Adipocyte (in vitro differentiated cells): ENCODE results near the gene GRAMD1B.

Experiments
- DNase-seq: peaks from one replicate; pipeline ENCODE4 v3.0.0-alpha.2; 2015; ENCODE audit warnings: low read depth
- H3K27me3 ChIP-seq: replicated peaks from 2 replicates; pipeline ENCODE4 v1.7.0; 2013; ENCODE audit warnings: mild to moderate bottlenecking, low read length, moderate library complexity; ENCODE audit not compliant: control insufficient read depth, insufficient read depth
- H3K36me3 ChIP-seq: 2 replicates; pipeline ENCODE4 v1.7.0; 2013; ENCODE audit warnings: low read length, mild to moderate bottlenecking, moderate library complexity; ENCODE audit not compliant: control insufficient read depth, insufficient read depth, severe bottlenecking
- H3K4me1 ChIP-seq: 2 replicates; pipeline ENCODE4 v1.7.0; 2013; ENCODE audit warnings: mild to moderate bottlenecking, low read length, moderate library complexity; ENCODE audit not compliant: control insufficient read depth, insufficient read depth
- H3K4me3 ChIP-seq: 2 replicates; pipeline ENCODE4 v1.7.0; 2013; ENCODE audit warnings: mild to moderate bottlenecking, low read length, moderate library complexity
- H3K9ac ChIP-seq: 2 replicates; pipeline ENCODE4 v1.7.0; 2013; ENCODE audit warnings: mild to moderate bottlenecking, low read length, moderate library complexity
- H3K9me3 ChIP-seq: 2 replicates; pipeline ENCODE4 v1.7.0; 2013; ENCODE audit warnings: mild to moderate bottlenecking, low read length, moderate library complexity; ENCODE audit not compliant: control insufficient read depth

Gene GRAMD1B

GRCh38 chr11:123603666-123604065 lies 173.6 kb downstream of the GRAMD1B start:
- Histone ChIP-seq H3K4me3 (no peak overlapping the region), H3K4me1 (peaks cover 19% of the 10 kb centered on the region), H3K9ac (no peak overlapping the region), H3K9me3 (no peaks in the 10 kb centered on the region), H3K27me3 (no peaks in the 10 kb centered on the region), H3K36me3 (peaks cover 25% of the 10 kb centered on the region)
- DNase-seq, result no peak

GRCh38 chr11:123607781-123608180 lies 177.7 kb downstream of the GRAMD1B start:
- Histone ChIP-seq H3K9ac (no peak overlapping the region), H3K36me3 (peaks cover 48% of the 10 kb centered on the region), H3K9me3 (no peaks in the 10 kb centered on the region), H3K27me3 (no peaks in the 10 kb centered on the region), H3K4me1 (no peaks in the 10 kb centered on the region), H3K4me3 (no peak overlapping the region)
- no peak for DNase-seq

- Histone ChIP-seq H3K4me3 (no peak overlapping the region), H3K27me3 (no peaks in the 10 kb centered on the region), H3K4me1 (no peaks in the 10 kb centered on the region), H3K9ac (no peak overlapping the region), H3K9me3 (no peaks in the 10 kb centered on the region), H3K36me3 (peaks cover 51% of the 10 kb centered on the region)
- no peak for DNase-seq
These were observed 178.3 kb downstream of the GRAMD1B start for GRCh38 chr11:123608371-123608770.

- Histone ChIP-seq H3K36me3 (peaks cover 53% of the 10 kb centered on the region), H3K4me1 (no peaks in the 10 kb centered on the region), H3K9me3 (no peaks in the 10 kb centered on the region), H3K27me3 (no peaks in the 10 kb centered on the region), H3K4me3 (no peak overlapping the region), H3K9ac (no peak overlapping the region)
- no peak for DNase-seq
These were observed 178.9 kb downstream of the GRAMD1B start for GRCh38 chr11:123608945-123609344.

GRCh38 chr11:123611698-123612097 lies 181.6 kb downstream of the GRAMD1B start:
- Histone ChIP-seq H3K27me3 (no peaks in the 10 kb centered on the region), H3K9ac (no peak overlapping the region), H3K9me3 (no peaks in the 10 kb centered on the region), H3K4me3 (no peak overlapping the region), H3K36me3 (peaks cover 50% of the 10 kb centered on the region), H3K4me1 (peaks cover 6% of the 10 kb centered on the region)
- no peak for DNase-seq

- peaks cover 23% of the 10 kb centered on the region for H3K36me3 ChIP-seq
- no peak overlapping the region for H3K9ac ChIP-seq
- H3K9me3 ChIP-seq, result no peaks in the 10 kb centered on the region
- no peaks in the 10 kb centered on the region for H3K27me3 ChIP-seq
- H3K4me3 ChIP-seq, result no peak overlapping the region
- peak; percentile 10 for DNase-seq
- H3K4me1 ChIP-seq, result peaks cover 8% of the 10 kb centered on the region
These were observed 186.6 kb downstream of the GRAMD1B start for GRCh38 chr11:123616505-123617198.

- Histone ChIP-seq H3K27me3 (no peaks in the 10 kb centered on the region), H3K9ac (no peak overlapping the region), H3K36me3 (peaks cover 10% of the 10 kb centered on the region), H3K4me3 (no peak overlapping the region), H3K4me1 (peaks cover 8% of the 10 kb centered on the region), H3K9me3 (no peaks in the 10 kb centered on the region)
- DNase-seq, result no peak
These were observed 192.5 kb downstream of the GRAMD1B start for GRCh38 chr11:123622576-123622975.

- H3K36me3 ChIP-seq, result no peaks in the 10 kb centered on the region
- no peak for DNase-seq
These were observed 194.9 kb downstream of the GRAMD1B start for GRCh38 chr11:123624974-123625373.

GRCh38 chr11:123628936-123629683 lies 199.0 kb downstream of the GRAMD1B start:
- DNase-seq, result peak; percentile 18

More at GRCh38 chr11:123624974-123625373, 194.9 kb downstream of the GRAMD1B start:
- H3K9me3 ChIP-seq, result no peaks in the 10 kb centered on the region
- no peak overlapping the region for H3K4me3 ChIP-seq
- H3K4me1 ChIP-seq, result peaks cover 17% of the 10 kb centered on the region
- no peak overlapping the region for H3K9ac ChIP-seq
- no peaks in the 10 kb centered on the region for H3K27me3 ChIP-seq

GRCh38 chr11:123630126-123630608 lies 200.1 kb downstream of the GRAMD1B start:
- H3K9me3 ChIP-seq, result no peaks in the 10 kb centered on the region
- H3K4me3 ChIP-seq, result no peak overlapping the region
- no peak for DNase-seq
- peaks cover 7% of the 10 kb centered on the region for H3K27me3 ChIP-seq
- peaks cover 11% of the 10 kb centered on the region for H3K4me1 ChIP-seq
- H3K9ac ChIP-seq, result no peak overlapping the region
- no peaks in the 10 kb centered on the region for H3K36me3 ChIP-seq

More at GRCh38 chr11:123628936-123629683, 199.0 kb downstream of the GRAMD1B start:
- Histone ChIP-seq H3K9ac (no peak overlapping the region), H3K36me3 (no peaks in the 10 kb centered on the region), H3K9me3 (no peaks in the 10 kb centered on the region), H3K27me3 (peaks cover 7% of the 10 kb centered on the region), H3K4me3 (no peak overlapping the region), H3K4me1 (peaks cover 19% of the 10 kb centered on the region)

- Histone ChIP-seq H3K27me3 (peaks cover 50% of the 10 kb centered on the region), H3K36me3 (no peaks in the 10 kb centered on the region), H3K9me3 (no peaks in the 10 kb centered on the region), H3K4me3 (no peak overlapping the region), H3K4me1 (no peaks in the 10 kb centered on the region), H3K9ac (no peak overlapping the region)
- no peak for DNase-seq
These were observed 210.0 kb downstream of the GRAMD1B start for GRCh38 chr11:123640029-123640428.
